ENCODE data around the gene ZDHHC11B.
"Not testable (repeated sequence)": the region's sequence is repeated elsewhere in the genome, so short reads cannot be mapped to it uniquely, and the experiment has no call there.

ZDHHC11B gene

GRCh38 chr5:769485-770145 is 14.9 kb downstream of the ZDHHC11B start:
- not testable (repeated sequence) for DNase-seq (ENCODE audit: low read depth); H3K4me3 ChIP-seq (ENCODE audit: low read length)

GRCh38 chr5:766666-767431 is 17.7 kb downstream of the ZDHHC11B start:
- no peak overlapping the region for H3K4me3 ChIP-seq (ENCODE audit: low read length)
- no peak for TF ChIP-seq CTCF (conservative IDR thresholded peaks at IDR 0.05; ENCODE audit: low read depth, low read length)
- DNase-seq (ENCODE audit: low read depth): no peak

DNA sequence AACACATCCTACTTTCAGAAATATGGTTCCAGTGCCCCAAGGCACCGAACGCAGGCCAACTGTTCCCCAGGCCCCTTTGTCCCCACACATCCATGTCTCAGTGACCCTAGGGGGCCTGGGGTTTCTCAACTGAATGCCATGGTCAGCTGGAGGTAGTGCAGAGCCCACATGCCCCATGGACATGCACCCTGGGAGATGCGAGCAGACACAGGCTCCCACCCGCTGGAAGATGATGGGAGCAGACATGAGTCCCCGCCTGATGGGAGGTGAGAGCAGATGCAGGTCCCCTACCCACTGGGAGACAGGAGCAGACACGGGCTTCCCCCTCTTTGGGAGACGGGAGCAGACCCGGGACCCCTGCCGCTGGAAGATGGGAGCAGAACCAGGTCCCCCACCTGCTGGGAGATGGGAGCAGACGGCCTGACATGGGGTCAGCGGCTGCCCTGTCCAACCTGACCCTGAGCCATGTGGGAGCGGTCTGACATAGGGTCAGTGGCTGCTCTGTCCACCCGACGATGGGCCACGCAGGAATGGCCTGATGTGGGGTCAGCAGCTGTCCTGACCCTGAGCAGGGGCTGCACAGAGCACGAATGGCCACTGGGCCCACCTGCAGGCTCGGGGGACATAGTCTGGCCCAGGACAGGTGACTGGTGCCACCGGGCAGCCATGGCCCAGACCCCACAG is 18.4 kb downstream of the ZDHHC11B start:
- no peak for TF ChIP-seq CTCF (conservative IDR thresholded peaks at IDR 0.05; ENCODE audit: low read depth, low read length)
- DNase-seq (ENCODE audit: low read depth): no peak
- no peak overlapping the region for H3K4me3 ChIP-seq (ENCODE audit: low read length)

- TF ChIP-seq CTCF (conservative IDR thresholded peaks at IDR 0.05; ENCODE audit: low read depth, low read length): no peak
- no peak for DNase-seq (ENCODE audit: low read depth)
- no peak overlapping the region for H3K4me3 ChIP-seq (ENCODE audit: low read length)
These were observed 20.3 kb downstream of the ZDHHC11B start for GRCh38 chr5:763998-764781.

DNA sequence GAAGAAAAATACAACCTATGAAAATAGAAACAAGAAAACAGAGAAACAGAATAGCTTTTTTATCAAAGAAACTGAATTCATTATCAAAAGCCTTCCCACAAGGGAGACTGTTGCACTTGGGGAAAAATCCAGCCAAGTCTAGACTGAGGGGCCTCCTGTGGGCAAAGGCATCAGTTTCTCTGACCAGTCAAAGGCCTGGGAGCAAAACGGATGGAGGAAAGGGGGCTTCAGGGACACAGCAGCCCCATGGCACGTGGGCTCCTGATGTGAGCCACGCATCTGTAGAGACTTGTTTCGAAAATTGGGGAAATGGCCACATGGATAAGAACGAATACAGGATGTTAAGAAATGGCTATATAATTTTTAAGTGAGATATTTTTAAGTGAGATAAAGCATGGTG is 21.1 kb downstream of the ZDHHC11B start:
- H3K4me3 ChIP-seq (ENCODE audit: low read length): no peak overlapping the region
- TF ChIP-seq CTCF (conservative IDR thresholded peaks at IDR 0.05; ENCODE audit: low read depth, low read length): no peak
- no peak for DNase-seq (ENCODE audit: low read depth)

GRCh38 chr5:762996-763395 is 21.5 kb downstream of the ZDHHC11B start:
- not testable (repeated sequence) for DNase-seq (ENCODE audit: low read depth); H3K4me3 ChIP-seq (ENCODE audit: low read length)

DNA sequence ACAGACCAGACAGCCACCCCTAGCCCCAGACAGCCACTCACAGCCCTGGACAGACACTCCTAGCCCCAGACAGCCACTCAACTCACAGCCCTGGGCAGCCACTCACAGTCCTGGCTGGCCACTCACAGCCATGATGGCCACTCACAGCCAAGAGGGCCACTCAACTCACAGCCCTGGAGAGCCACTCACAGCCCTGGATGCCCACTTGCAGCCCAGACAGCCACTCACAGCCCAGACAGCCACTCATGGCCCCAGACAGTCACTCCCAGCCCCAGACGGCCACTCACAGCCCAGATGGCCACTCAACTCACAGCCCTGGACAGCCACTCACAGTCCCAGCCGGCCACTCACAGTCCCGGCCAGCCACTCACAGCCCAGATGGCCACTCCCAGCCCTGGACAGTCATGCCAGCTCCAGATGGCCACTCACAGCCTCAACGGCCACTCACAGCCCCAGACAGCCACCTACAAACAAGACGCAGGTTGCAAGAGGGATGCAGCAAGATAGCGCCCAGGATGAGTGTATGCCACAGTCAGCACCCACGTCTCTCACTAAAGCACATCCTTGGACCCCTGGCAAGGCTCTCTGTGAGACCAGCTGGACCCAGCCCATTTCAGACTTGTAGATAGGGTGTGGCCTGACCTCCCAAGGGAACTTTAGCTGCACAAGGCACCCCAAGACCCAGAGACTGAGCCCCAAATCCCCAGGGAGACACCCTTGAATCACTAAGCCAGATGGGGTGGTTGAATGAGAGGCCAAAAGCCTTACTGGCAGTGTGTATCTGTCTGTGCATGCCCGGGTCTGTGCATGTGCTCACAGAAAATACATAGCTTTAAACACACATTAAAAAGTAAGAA is 22.4 kb downstream of the ZDHHC11B start:
- no peak overlapping the region for H3K4me3 ChIP-seq (ENCODE audit: low read length)

More for the DNA sequence above, 22.4 kb downstream of the ZDHHC11B start:
- TF ChIP-seq CTCF (conservative IDR thresholded peaks at IDR 0.05; ENCODE audit: low read depth, low read length): no peak
- DNase-seq (ENCODE audit: low read depth): no peak

All from retinal pigment epithelial cell (primary cell).